Measurements from ENCODE around the gene CENPW.
A peak's percentile ranks its signal among the peaks of the same experiment; 100 is the strongest.

Gene CENPW

GRCh38 chr6:126339796-126340609 is at the start of gene CENPW:
Gene CENPW, plus strand, starts transcription at chr6:126340115. Its CDS starts 159 bp downstream, at chr6:126340274.
- peak; percentile 94 to 98 for DNase-seq (ENCODE audit: low read depth in 2 of 2)

DNA sequence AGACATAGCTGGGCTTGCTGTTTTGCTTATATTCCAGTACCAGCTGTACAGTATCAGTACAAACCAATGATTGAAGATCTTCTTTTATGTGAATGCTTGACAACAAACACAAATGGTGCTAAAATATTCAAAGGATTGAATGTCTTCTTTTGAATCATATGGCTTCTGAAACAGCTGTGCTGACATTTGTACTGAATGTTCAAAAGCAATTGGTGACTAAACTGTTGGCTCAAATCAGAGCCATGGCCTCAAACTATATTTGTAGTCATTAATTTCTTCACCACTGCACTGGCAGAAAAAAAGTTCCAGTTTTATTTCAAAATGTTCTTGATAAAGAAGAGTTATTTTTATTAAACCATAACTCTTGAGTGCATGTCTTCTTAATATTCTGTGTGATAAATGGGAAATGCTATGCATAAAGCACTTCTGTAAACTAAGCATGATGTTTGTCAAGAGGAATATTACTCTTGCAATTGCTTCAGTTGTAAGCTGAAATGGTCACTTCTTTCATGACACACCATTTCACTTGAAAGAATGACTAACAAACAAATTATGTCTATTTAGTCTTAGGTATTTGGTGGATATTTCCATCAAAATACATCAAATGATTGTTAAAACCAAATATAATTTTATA is 45.9 kb upstream of the CENPW start:
- DNase-seq (ENCODE audit: low read depth in 2 of 2) = no peak

GRCh38 chr6:126300126-126300525 is 39.8 kb upstream of the CENPW start:
- no peak for DNase-seq (ENCODE audit: low read depth in 2 of 2)

DNA sequence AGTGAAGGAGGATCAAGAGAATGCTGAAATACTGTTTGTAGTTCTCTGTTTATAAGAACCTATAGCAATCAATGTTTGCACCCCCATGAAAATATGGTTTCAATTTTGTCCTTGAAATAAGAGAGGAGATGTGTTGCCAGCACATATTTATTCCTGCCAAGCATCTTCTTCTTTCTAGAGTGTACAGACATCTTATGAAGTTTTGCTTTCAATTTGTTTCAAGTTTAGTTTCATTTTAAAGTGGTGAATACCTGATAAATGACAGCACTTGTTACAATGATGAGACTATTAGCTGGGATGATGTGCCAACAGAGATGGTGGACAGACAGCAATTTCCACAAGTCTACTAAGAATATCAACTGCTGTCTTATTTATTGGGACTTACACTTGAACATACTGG is 39.2 kb upstream of the CENPW start:
- no peak for DNase-seq (ENCODE audit: low read depth in 2 of 2)

DNA sequence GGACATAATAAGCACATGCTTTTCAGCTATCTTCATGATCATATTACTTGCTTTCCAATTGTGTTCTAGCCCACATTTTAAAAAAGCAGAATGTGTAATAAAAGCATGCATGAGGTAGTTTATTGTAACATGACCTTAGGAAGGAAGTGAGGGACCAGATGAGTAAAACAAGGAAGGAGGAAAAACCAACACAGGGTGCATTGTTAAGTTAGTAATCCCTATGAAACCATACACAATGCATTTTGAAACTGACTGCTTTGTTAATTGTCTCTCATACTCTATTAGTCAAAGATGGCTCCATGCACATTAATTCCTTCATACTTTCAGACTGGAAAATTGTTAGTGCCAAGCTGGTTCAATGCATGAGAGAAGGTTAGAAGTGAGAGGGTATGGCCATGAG is 37.7 kb upstream of the CENPW start:
- no peak for DNase-seq (ENCODE audit: low read depth in 2 of 2)

- no peak for DNase-seq (ENCODE audit: low read depth in 2 of 2)
Observed at GRCh38 chr6:126307849-126308248, 32.1 kb upstream of the CENPW start.

GRCh38 chr6:126308362-126308761 is 31.6 kb upstream of the CENPW start:
- DNase-seq (ENCODE audit: low read depth in 2 of 2) = no peak

GRCh38 chr6:126312013-126312665 is 27.8 kb upstream of the CENPW start:
- DNase-seq (ENCODE audit: low read depth in 2 of 2) = no peak

- no peak for DNase-seq (ENCODE audit: low read depth in 2 of 2)
Observed at GRCh38 chr6:126313941-126314340, 26.0 kb upstream of the CENPW start.

DNA sequence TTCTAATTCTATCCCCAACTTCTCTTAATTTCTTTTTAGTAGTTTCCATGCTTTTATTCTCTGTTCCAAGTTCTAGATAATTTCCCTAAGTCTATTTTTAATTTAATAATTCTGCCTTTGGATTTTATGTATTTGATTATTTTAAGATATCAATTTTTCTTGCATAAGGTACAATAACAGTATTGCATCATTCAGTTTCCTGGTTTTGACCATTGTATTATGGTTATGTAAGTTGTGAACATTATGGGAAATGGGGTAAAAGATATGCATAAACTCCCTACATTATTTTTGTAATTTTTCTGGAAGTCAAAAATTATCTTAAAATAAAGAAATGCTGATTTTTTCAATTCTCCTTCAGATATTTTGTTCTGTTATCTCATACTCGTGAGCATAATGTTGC is 21.1 kb upstream of the CENPW start:
- no peak for DNase-seq (ENCODE audit: low read depth in 2 of 2)

GRCh38 chr6:126333729-126334128 is 6.2 kb upstream of the CENPW start:
- no peak for DNase-seq (ENCODE audit: low read depth in 2 of 2)

- no peak for DNase-seq (ENCODE audit: low read depth in 2 of 2)
Observed at GRCh38 chr6:126335210-126335609, 4.7 kb upstream of the CENPW start.

DNA sequence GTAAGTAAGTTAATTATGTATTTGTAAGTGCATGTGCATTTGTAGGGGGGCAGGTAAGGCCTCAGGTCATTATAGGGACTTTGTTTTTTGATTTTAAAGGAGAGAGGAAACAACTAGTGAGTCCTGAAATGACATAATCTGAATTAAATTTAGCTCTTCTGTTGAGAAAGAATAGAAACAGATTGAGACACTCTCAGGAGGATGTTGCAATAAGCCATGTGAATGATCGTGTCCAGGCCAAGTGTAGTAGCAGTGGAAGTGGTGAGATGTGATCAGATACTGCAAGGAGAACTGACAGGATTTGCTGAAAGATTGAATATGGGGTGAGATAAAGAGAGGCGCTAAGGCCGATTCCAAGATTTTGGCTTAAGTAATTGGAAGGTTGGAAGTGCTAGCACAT is 2.6 kb upstream of the CENPW start:
- no peak for DNase-seq (ENCODE audit: low read depth in 2 of 2)

- DNase-seq (ENCODE audit: low read depth in 2 of 2) = no peak
Observed at GRCh38 chr6:126341126-126341525, 1.2 kb downstream of the CENPW start.

DNA sequence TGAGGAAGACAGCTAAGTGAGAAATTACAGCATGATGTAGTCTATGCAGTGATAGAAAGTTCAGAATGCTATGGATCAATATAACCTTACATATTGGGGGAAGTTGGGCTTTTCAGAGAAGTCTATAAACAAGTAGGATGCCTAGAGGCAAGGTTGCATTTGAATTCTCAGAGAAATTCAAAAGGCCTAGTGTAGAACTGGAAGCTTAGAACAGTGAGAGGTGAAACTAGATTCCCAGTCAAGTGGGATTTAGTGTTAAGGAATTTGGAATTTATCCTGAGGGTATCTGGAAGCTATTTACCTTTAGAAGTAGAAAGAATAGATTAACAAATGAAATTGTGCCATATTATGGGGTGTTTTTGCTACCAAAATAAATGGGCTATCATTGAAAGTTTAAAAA is 4.3 kb downstream of the CENPW start:
- DNase-seq (ENCODE audit: low read depth in 2 of 2) = no peak

- DNase-seq (ENCODE audit: low read depth in 2 of 2) = no peak
Observed at GRCh38 chr6:126351960-126352359, 12.0 kb downstream of the CENPW start.

DNA sequence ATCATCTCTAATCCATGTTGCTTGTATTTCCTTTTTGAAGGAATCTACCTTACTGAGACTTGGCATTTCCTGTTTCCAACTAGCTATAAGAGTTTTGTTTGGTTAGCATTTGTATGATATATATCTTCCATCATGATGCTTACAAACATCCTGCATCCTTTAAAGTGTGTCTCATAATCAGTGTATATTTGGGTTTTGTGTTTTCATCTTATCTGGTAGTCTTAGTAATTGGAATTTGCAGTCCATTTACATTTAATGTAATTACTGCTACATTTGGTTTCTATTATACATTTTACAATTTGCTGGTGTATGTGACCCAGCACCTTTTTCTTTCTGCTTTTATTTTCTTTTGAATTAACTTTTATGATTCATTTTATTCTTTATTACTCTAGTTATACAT is 12.6 kb downstream of the CENPW start:
- no peak for DNase-seq (ENCODE audit: low read depth in 2 of 2)

DNA sequence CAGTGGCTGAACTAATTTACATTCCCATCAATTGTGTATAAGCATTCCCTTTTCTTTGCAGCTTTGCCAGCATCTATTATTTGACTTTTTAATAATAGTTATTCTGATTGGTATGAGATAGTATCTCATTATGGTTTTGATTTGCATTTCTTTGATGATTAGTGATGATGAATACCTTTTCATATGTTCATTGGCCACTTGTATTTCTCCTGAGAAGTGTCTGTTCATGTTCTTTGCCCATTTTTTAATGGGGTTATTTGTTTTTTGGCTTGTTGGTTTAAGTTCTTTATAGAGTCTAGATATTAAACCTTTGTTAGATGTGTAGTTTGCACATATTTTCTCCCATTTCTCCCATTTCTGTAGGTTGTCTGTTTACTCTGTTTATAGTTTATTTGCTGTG is 16.6 kb downstream of the CENPW start:
- DNase-seq (ENCODE audit: low read depth in 2 of 2) = no peak

DNA sequence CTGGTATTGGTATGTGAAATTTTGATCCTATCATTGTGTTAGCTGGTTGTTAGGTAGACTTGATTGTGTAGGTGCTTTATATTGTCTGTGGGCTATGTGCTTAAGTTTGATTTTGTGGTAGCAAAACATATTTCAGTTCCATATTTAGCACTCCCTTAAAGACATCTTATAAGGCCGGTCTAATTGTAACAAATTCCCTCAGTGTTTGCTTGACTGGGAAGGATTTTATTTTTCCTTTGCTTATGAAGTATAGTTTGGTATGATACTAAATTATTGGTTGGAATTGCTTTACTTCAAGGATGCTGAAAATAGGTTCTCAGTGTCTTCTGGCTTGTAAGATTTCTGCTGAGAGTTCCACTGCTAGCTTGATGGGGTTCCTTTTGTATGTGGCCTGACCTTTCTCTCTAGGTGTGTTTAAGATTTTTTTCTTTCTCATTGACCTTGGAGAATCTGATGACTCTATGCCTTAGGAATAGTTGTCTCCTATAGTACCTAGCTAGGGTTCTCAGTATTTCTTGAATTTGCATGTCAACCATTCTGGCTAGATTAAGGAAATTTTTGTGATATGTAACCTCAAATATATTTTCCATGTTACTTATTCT is 20.1 kb downstream of the CENPW start:
- no peak for DNase-seq (ENCODE audit: low read depth in 2 of 2)

- DNase-seq (ENCODE audit: low read depth in 2 of 2) = no peak
Observed at GRCh38 chr6:126361832-126362440, 22.0 kb downstream of the CENPW start.

GRCh38 chr6:126367849-126368248 is 27.9 kb downstream of the CENPW start:
- DNase-seq (ENCODE audit: low read depth in 2 of 2) = no peak

GRCh38 chr6:126372626-126373025 is 32.7 kb downstream of the CENPW start:
- no peak for DNase-seq (ENCODE audit: low read depth in 2 of 2)

Measured in stimulated activated CD4-positive, alpha-beta T cell treated with anti-CD3 and anti-CD28 coated beads, Interleukin-12 subunit alpha, Interleukin-12 subunit beta, amount 100 ng/mL, for 24 hours (primary cell).